ENCODE results near the gene ZNF3.

DNA sequence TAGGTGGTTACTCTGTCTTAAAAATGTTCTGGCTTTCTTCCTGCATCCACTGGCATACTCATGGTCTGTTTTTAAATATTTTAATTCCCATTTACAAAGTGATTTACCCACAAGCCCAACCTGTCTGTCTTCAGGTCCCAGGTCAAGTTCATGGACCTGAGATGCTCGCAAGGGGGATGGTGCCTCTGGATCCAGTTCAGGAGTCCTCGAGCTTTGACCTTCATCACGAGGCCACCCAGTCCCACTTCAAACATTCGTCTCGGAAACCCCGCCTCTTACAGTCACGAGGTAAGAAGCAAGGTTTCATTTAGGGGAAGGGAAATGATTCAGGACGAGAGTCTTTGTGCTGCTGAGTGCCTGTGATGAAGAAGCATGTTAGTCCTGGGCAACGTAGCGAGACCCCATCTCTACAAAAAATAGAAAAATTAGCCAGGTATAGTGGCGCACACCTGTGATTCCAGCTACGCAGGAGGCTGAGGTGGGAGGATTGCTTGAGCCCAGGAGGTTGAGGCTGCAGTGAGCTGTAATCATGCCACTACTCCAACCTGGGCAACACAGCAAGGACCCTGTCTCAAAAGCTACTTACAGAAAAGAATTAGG lies 57.4 kb downstream of the ZNF3 start:
- no peak for TF ChIP-seq POLR2A (IDR thresholded peaks at IDR 0.05)
- TF ChIP-seq, protein P1, sequence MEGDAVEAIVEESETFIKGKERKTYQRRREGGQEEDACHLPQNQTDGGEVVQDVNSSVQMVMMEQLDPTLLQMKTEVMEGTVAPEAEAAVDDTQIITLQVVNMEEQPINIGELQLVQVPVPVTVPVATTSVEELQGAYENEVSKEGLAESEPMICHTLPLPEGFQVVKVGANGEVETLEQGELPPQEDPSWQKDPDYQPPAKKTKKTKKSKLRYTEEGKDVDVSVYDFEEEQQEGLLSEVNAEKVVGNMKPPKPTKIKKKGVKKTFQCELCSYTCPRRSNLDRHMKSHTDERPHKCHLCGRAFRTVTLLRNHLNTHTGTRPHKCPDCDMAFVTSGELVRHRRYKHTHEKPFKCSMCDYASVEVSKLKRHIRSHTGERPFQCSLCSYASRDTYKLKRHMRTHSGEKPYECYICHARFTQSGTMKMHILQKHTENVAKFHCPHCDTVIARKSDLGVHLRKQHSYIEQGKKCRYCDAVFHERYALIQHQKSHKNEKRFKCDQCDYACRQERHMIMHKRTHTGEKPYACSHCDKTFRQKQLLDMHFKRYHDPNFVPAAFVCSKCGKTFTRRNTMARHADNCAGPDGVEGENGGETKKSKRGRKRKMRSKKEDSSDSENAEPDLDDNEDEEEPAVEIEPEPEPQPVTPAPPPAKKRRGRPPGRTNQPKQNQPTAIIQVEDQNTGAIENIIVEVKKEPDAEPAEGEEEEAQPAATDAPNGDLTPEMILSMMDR (IDR thresholded peaks at IDR 0.05): no peak

Data from body of pancreas (tissue), 4 donors.